K562 (cell line): ENCODE measurements around the gene CLIP4.

Experiments used
- ATF2 ChIP-seq: sonication (generic); formaldehyde crosslinking; IDR thresholded peaks from 2 replicates; pipeline ENCODE4 v1.8.1; 2022; ENCODE audit warnings: missing genetic modification reagents
- CTCF ChIP-seq, 3 experiments: IDR thresholded peaks in 2 of 3; conservative IDR thresholded peaks in 1 of 3; 2 replicates each; pipeline ENCODE4 v1.5.1; 2011 to 2012; ENCODE audit warnings: low read length in 3 of 3, mild to moderate bottlenecking in 3 of 3, control low read depth in 2 of 3, improper control_type of control experiment in 1 of 3, inconsistent platforms in 1 of 3, low read depth in 1 of 3, mixed read lengths in 1 of 3, moderate library complexity in 1 of 3; ENCODE audit not compliant: insufficient read depth in 2 of 3
- EZH2 ChIP-seq: IDR thresholded peaks from 2 replicates; pipeline ENCODE4 v1.6.1; 2012; ENCODE audit warnings: low read depth, mild to moderate bottlenecking, inconsistent platforms, low read length, borderline replicate concordance
- GABPA ChIP-seq: fragments of 200-800 bp; sonication (Bioruptor generic); conservative IDR thresholded peaks from 2 replicates; pipeline ENCODE4 v1.6.1; 2016; ENCODE audit warnings: low read depth, missing genetic modification characterization, missing compliant biosample characterization
- HNRNPUL1 ChIP-seq: fragments of 200-400 bp; formaldehyde crosslinking; IDR thresholded peaks from 2 replicates; pipeline ENCODE4 v1.6.1; 2017; ENCODE audit warnings: low read length
- MEF2D ChIP-seq: conservative IDR thresholded peaks from 2 replicates; pipeline ENCODE4 v1.6.1; 2016; ENCODE audit warnings: low read depth, missing genetic modification characterization, missing compliant biosample characterization
- SP1 ChIP-seq: sonication (generic); formaldehyde crosslinking; IDR thresholded peaks from 2 replicates; pipeline ENCODE4 v1.8.1; 2022; ENCODE audit warnings: mild to moderate bottlenecking, missing genetic modification reagents
- TARDBP ChIP-seq: fragments of 450-650 bp; IDR thresholded peaks from 2 replicates; pipeline ENCODE4 v1.6.1; 2016
- ZBTB17 ChIP-seq: fragments of 450-650 bp; formaldehyde crosslinking; IDR thresholded peaks from 2 replicates; pipeline ENCODE4 v1.4.0; 2020; ENCODE audit warnings: mild to moderate bottlenecking
- ZC3H11A ChIP-seq: IDR thresholded peaks from 2 replicates; pipeline ENCODE4 v1.6.1; 2012; ENCODE audit warnings: low read depth, low read length, improper control_type of control experiment
- ZFP30 ChIP-seq: fragments of 250-450 bp; sonication (Bioruptor Pico); IDR thresholded peaks from 2 replicates; pipeline ENCODE4 v1.8.0; 2022; ENCODE audit warnings: moderate library complexity, mild to moderate bottlenecking, inconsistent platforms, borderline replicate concordance
- ZNF511 ChIP-seq: sonication (generic); formaldehyde crosslinking; IDR thresholded peaks from 2 replicates; pipeline ENCODE4 v1.8.0; 2022; ENCODE audit warnings: mild to moderate bottlenecking, missing genetic modification reagents
- TF ChIP-seq, protein P1 (sequence below): sonication (generic); formaldehyde crosslinking; IDR thresholded peaks from 2 replicates; pipeline ENCODE4 v1.9.0; 2022; ENCODE audit warnings: mild to moderate bottlenecking, missing genetic modification reagents

DNA sequence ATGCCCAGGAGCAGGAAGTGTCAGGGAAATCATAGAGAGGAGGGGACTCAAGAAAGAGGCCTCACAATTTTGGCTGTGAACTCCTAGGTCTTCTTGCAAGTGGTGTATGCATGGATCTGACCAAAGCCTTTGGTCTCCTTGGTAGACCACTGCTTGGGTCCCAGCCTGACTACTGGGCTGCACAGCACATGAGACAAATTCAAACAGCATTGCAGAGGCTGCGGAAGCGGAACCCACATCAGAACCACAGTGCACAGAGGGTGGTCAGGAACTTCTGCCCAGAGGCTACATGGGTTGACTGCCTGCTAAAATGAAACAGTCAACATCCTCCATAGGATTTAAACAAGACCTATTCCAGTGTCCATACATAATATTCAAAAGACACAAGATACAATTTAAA lies 39.4 kb downstream of the CLIP4 start:
- TF ChIP-seq CTCF (IDR thresholded peaks at IDR 0.05 in 2 of 3, conservative IDR thresholded peaks at IDR 0.05 in 1 of 3; ENCODE audit: insufficient read depth in 2 of 3, low read depth in 1 of 3, low read length in 3 of 3) (no peak), HNRNPUL1 (no peak), ZNF511 (CRISPR knock-in tag) (no peak), GABPA (tag) (no peak), TARDBP (no peak), EZH2 (no peak), ZFP30 (no peak), ZBTB17 (no peak), ATF2 (CRISPR knock-in tag) (no peak), ZC3H11A (no peak), MEF2D (tag) (no peak), SP1 (CRISPR knock-in tag) (no peak)
- TF ChIP-seq, protein P1, sequence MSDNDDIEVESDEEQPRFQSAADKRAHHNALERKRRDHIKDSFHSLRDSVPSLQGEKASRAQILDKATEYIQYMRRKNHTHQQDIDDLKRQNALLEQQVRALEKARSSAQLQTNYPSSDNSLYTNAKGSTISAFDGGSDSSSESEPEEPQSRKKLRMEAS (CRISPR knock-in tag): no peak
